Suppressor macrophage treated with lipopolysaccharide for 1 hour (primary cell): ENCODE measurements around the gene RNF217.
"Not testable (repeated sequence)": the region's sequence is repeated elsewhere in the genome, so short reads cannot be mapped to it uniquely, and the experiment has no call there.

ENCODE experiments used
- DNase-seq, 3 donors: peaks; one replicate each; pipeline ENCODE4 v3.0.0-alpha.2; 2020 to 2022

Gene RNF217

GRCh38 chr6:125066964-125067363 is 104.7 kb downstream of the RNF217 start:
- no peak for DNase-seq

- DNase-seq = no peak
Measured at GRCh38 chr6:125067552-125067951, 105.3 kb downstream of the RNF217 start.

GRCh38 chr6:125073071-125073470 is 110.8 kb downstream of the RNF217 start:
- no peak for DNase-seq

- no peak for DNase-seq
Measured at GRCh38 chr6:125074120-125074519, 111.9 kb downstream of the RNF217 start.

GRCh38 chr6:125075073-125075472 is 112.8 kb downstream of the RNF217 start:
- DNase-seq = not testable (repeated sequence)

- no peak for DNase-seq
Measured at GRCh38 chr6:125075741-125076481, 113.7 kb downstream of the RNF217 start.

- DNase-seq = no peak
Measured at GRCh38 chr6:125076482-125076742, 114.2 kb downstream of the RNF217 start.

- no peak for DNase-seq
Measured at GRCh38 chr6:125077453-125077852, 115.2 kb downstream of the RNF217 start.

GRCh38 chr6:125078602-125079321 is 116.5 kb downstream of the RNF217 start:
- DNase-seq = no peak

- DNase-seq = no peak
Measured at GRCh38 chr6:125082908-125083683, 120.9 kb downstream of the RNF217 start.

- DNase-seq = no peak
Measured at GRCh38 chr6:125083684-125083990, 121.4 kb downstream of the RNF217 start.

GRCh38 chr6:125086716-125087115 is 124.5 kb downstream of the RNF217 start:
- no peak for DNase-seq

GRCh38 chr6:125088963-125089362 is 126.7 kb downstream of the RNF217 start:
- DNase-seq = no peak

GRCh38 chr6:125094563-125094962 is 132.3 kb downstream of the RNF217 start:
- DNase-seq = no peak

- DNase-seq = no peak
Measured at GRCh38 chr6:125095580-125096301, 133.5 kb downstream of the RNF217 start.

GRCh38 chr6:125097186-125097585 is 134.9 kb downstream of the RNF217 start:
- DNase-seq = no peak

- DNase-seq = no peak
Measured at GRCh38 chr6:125098253-125098652, 136.0 kb downstream of the RNF217 start.

GRCh38 chr6:125099211-125100073 is 137.2 kb downstream of the RNF217 start:
- DNase-seq = peak; percentile 30 to 74 (median 54)

- DNase-seq = no peak
Measured at GRCh38 chr6:125100074-125100652, 137.9 kb downstream of the RNF217 start.

GRCh38 chr6:125101128-125101527 is 138.9 kb downstream of the RNF217 start:
- DNase-seq = no peak

GRCh38 chr6:125101631-125102030 is 139.4 kb downstream of the RNF217 start:
- no peak for DNase-seq

GRCh38 chr6:125102411-125102810 is 140.2 kb downstream of the RNF217 start:
- DNase-seq = no peak
